Duodenal mucosa (tissue), 2 donors: ENCODE measurements around the gene CPTP.

Experiments used
- H3K27ac ChIP-seq: one replicate; pipeline ENCODE4 v1.7.0; 2013; ENCODE audit warnings: low read depth, low read length
- H3K27me3 ChIP-seq, 2 donors: one replicate each; pipeline ENCODE4 v1.7.0; 2013; ENCODE audit warnings: low read length in 2 of 2, control low read depth in 1 of 2; ENCODE audit not compliant: insufficient read depth in 2 of 2, control insufficient read depth in 1 of 2
- H3K36me3 ChIP-seq, 2 donors: one replicate each; pipeline ENCODE4 v1.7.0; 2013; ENCODE audit warnings: low read length in 2 of 2, control low read depth in 1 of 2; ENCODE audit not compliant: insufficient read depth in 2 of 2, control insufficient read depth in 1 of 2
- H3K4me1 ChIP-seq, 2 donors: one replicate each; pipeline ENCODE4 v1.7.0; 2013; ENCODE audit warnings: low read length in 2 of 2, control low read depth in 1 of 2; ENCODE audit not compliant: insufficient read depth in 2 of 2, control insufficient read depth in 1 of 2
- H3K4me3 ChIP-seq, 2 donors: one replicate each; pipeline ENCODE4 v1.7.0; 2013; ENCODE audit warnings: low read length in 2 of 2, low read depth in 1 of 2
- H3K9ac ChIP-seq, 2 donors: one replicate each; pipeline ENCODE4 v1.7.0; 2013; ENCODE audit warnings: low read length in 2 of 2, low read depth in 1 of 2
- H3K9me3 ChIP-seq, 2 donors: one replicate each; pipeline ENCODE4 v1.7.0; 2013; ENCODE audit warnings: low read length in 2 of 2, control low read depth in 1 of 2; ENCODE audit not compliant: control insufficient read depth in 1 of 2

CPTP gene

GRCh38 chr1:1299686-1300351, 24.8 kb upstream of the CPTP start:
- no peak overlapping the region for H3K9ac ChIP-seq
- H3K9me3 ChIP-seq: no peaks in the 10 kb centered on the region
- H3K36me3 ChIP-seq: peaks cover 0 to 8% of the 10 kb centered on the region in 2 donors
- H3K27me3 ChIP-seq: no peaks in the 10 kb centered on the region
- H3K4me1 ChIP-seq: peaks cover 6% of the 10 kb centered on the region in 2 donors
- no peak overlapping the region for H3K27ac ChIP-seq
- no peak overlapping the region for H3K4me3 ChIP-seq

DNA sequence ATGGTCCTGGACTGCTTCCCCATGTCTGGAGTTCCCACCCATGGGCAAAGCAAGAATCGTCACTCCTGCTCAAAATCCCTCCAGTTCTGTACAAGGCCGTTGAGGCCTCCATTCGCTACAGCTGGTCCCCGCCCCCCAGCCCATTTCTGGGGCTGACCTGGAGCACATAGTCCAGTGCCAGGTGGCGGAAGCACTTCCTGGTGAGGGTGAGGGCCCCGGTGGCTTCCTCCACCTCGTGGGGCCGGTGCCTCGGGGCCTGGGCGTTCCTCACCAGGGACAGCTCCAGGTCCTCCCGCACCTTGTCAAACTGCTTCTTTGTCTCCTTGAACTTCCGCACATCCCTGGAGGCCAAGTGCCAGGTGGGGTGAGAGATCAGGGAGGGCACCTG, 24.3 kb upstream of the CPTP start:
- Histone ChIP-seq H3K27me3 (no peaks in the 10 kb centered on the region), H3K9me3 (no peaks in the 10 kb centered on the region), H3K27ac (no peak overlapping the region), H3K36me3 (peaks cover 0 to 5% of the 10 kb centered on the region in 2 donors), H3K9ac (no peak overlapping the region), H3K4me3 (no peak overlapping the region), H3K4me1 (peaks cover 11 to 12% of the 10 kb centered on the region in 2 donors)

DNA sequence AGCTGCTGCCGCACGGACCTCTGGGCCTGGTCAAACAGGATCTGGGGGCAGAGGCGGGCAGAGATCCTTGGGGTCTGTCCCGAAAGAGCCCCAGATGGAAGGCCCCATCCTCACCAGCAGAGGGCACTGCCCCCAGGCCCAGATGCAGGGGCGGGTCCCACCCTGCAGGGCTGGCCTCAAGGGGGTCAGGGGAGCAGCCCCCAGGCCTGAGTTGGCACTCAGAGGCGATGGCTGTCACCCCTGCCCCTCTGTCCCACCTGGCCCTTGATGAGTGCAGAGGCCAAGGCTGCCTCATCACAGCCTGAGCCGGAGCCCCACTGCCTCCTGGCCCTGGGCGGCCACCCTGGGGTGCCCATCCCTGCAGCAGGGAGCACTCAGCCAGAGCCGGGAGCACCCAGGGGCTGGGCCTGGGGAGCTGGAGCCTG, 22.6 kb upstream of the CPTP start:
- Histone ChIP-seq H3K27me3 (no peaks in the 10 kb centered on the region), H3K9ac (no peak overlapping the region), H3K9me3 (no peaks in the 10 kb centered on the region), H3K4me1 (peaks cover 26 to 28% of the 10 kb centered on the region in 2 donors), H3K27ac (no peak overlapping the region), H3K36me3 (no peaks in the 10 kb centered on the region), H3K4me3 (no peak overlapping the region)

- Histone ChIP-seq H3K27ac (no peak overlapping the region), H3K4me3 (no peak overlapping the region), H3K9me3 (no peaks in the 10 kb centered on the region), H3K36me3 (no peaks in the 10 kb centered on the region), H3K27me3 (no peaks in the 10 kb centered on the region), H3K4me1 (peaks cover 28 to 32% of the 10 kb centered on the region in 2 donors), H3K9ac (no peak overlapping the region)
These were observed 21.6 kb upstream of the CPTP start for GRCh38 chr1:1302951-1303509.

DNA sequence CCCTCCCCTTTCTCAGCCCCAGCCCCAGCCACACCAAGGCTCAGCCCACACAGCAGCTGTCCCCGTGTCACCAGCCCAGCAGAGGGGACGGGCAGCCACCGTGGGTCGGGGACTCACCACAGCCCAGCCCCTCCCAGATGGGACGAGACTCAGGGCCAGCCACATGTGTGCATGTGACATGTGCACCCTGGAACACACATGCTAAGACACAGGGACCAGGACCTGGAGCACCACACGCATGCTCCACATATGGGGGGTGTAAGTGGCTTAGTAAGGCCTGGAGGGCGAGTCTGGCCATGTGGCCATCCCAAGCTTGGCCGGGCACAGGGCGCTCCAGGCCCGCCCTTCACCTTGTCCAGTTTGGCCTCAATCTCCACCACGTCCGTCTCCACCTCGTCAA, 20.9 kb upstream of the CPTP start:
- H3K9me3 ChIP-seq: no peaks in the 10 kb centered on the region
- peaks cover 28 to 32% of the 10 kb centered on the region in 2 donors for H3K4me1 ChIP-seq
- H3K4me3 ChIP-seq: no peak overlapping the region
- no peak overlapping the region for H3K27ac ChIP-seq
- no peaks in the 10 kb centered on the region for H3K36me3 ChIP-seq
- H3K27me3 ChIP-seq: no peaks in the 10 kb centered on the region
- H3K9ac ChIP-seq: no peak overlapping the region

- Histone ChIP-seq H3K4me3 (peak overlapping the region; percentile 53 to 64), H3K27me3 (no peaks in the 10 kb centered on the region), H3K27ac (peak overlapping the region; percentile 58), H3K9ac (peak overlapping the region; percentile 47 to 68), H3K9me3 (no peaks in the 10 kb centered on the region), H3K36me3 (no peaks in the 10 kb centered on the region), H3K4me1 (peaks cover 34 to 36% of the 10 kb centered on the region in 2 donors)
These were observed 20.0 kb upstream of the CPTP start for GRCh38 chr1:1304331-1305299.

- H3K9ac ChIP-seq: peak overlapping the region; percentile 47 to 68
- peaks cover 36 to 38% of the 10 kb centered on the region in 2 donors for H3K4me1 ChIP-seq
- H3K27me3 ChIP-seq: no peaks in the 10 kb centered on the region
- no peaks in the 10 kb centered on the region for H3K9me3 ChIP-seq
- H3K36me3 ChIP-seq: peaks cover 0 to 5% of the 10 kb centered on the region in 2 donors
- peak overlapping the region; percentile 53 to 64 for H3K4me3 ChIP-seq
- H3K27ac ChIP-seq: peak overlapping the region; percentile 58
These were observed 19.1 kb upstream of the CPTP start for GRCh38 chr1:1305300-1306069.

GRCh38 chr1:1306070-1306660, 18.4 kb upstream of the CPTP start:
- Histone ChIP-seq H3K4me3 (peak overlapping the region; percentile 53 to 62), H3K9me3 (no peaks in the 10 kb centered on the region), H3K27me3 (no peaks in the 10 kb centered on the region), H3K36me3 (peaks cover 0 to 9% of the 10 kb centered on the region in 2 donors), H3K4me1 (peaks cover 36 to 38% of the 10 kb centered on the region in 2 donors), H3K9ac (peak overlapping the region; percentile 39 to 68), H3K27ac (no peak overlapping the region)

GRCh38 chr1:1306661-1307260, 17.8 kb upstream of the CPTP start:
- Histone ChIP-seq H3K27me3 (no peaks in the 10 kb centered on the region), H3K9ac (peak overlapping the region in 1 of 2 donors; percentile 59), H3K9me3 (no peaks in the 10 kb centered on the region), H3K27ac (no peak overlapping the region), H3K36me3 (peaks cover 3 to 15% of the 10 kb centered on the region in 2 donors), H3K4me1 (peaks cover 36 to 38% of the 10 kb centered on the region in 2 donors), H3K4me3 (peak overlapping the region; percentile 53 to 62)
